ENCODE measurements around the gene SLX4IP. TPM values are rescaled to one million over a fixed set of nuclear protein-coding genes. Genes with fewer than 3 reads are reported as not detected.
"Not testable (repeated sequence)": the region's sequence is repeated elsewhere in the genome, so short reads cannot be mapped to it uniquely, and the experiment has no call there.

SLX4IP gene
- total RNA-seq, 1 experiment from 2014 or later = 7.4 TPM

DNA sequence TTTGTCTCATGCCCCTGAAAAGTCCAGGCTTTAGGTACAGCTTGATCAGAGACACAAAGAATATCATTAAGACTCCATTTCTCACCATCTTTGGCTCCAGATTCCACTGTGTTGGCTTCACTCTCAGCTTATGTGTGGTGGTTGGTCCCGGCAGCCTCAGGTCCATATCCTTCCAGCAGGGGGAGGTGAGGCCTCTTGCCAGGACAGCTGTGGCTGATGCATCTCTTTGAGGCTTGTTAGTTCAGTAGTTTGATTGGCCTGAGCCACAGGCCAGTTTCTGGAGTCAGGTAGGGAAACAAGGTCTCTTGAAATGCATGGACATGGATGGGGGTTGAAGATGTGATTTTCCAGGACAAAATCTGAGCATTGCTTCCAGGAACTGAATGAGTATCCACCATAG, 176.3 kb downstream of the SLX4IP start:
- POLR2A ChIA-PET = interaction anchor here (0.6 kb wide), 1 partner anchor 63 kb away, joined by 7 read pairs; the partner anchor contains the start of gene JAG1
- Mint-ChIP-seq H3K27ac (no peak overlapping the region), H3K27me3 (ENCODE audit: low read depth) (no peaks in the 10 kb centered on the region; the same call in 1 of the 2 replicates)

DNA sequence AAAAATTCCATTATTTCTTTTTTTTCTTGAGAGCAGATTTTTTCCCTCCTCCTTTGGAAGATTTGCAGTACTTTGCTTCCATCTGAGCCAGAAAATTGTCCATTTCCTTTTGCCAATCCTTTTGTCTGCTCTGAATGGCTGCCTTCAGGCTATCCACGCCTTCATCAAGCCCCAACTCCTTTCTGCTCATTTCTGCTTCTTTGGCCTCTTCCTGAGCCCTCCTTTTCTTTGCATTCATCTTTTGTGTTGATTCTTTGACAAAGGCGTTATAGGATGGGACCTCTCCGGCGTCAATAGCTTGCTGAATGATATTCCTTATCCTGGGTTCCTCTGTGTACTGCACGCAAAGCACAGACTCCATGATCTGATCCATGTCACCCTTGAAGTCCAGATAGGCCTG, 178.3 kb downstream of the SLX4IP start:
- H3K27me3 Mint-ChIP-seq (ENCODE audit: low read depth); ATAC-seq; H3K36me3 Mint-ChIP-seq; POLR2A ChIA-PET; H3K4me3 Mint-ChIP-seq; DNase-seq (ENCODE audit: low spot score); H3K9me3 Mint-ChIP-seq; CTCF ChIA-PET; H3K27ac Mint-ChIP-seq: not testable (repeated sequence)
- peaks cover 24% of the 10 kb centered on the region for H3K4me1 Mint-ChIP-seq

More for the DNA sequence above, 176.3 kb downstream of the SLX4IP start:
- H3K9me3 Mint-ChIP-seq = no peaks in the 10 kb centered on the region
- H3K4me3 Mint-ChIP-seq = no peak overlapping the region
- TF ChIP-seq RORB (CRISPR knock-in tag; IDR thresholded peaks at IDR 0.05) = no peak
- TF ChIP-seq, protein P1, sequence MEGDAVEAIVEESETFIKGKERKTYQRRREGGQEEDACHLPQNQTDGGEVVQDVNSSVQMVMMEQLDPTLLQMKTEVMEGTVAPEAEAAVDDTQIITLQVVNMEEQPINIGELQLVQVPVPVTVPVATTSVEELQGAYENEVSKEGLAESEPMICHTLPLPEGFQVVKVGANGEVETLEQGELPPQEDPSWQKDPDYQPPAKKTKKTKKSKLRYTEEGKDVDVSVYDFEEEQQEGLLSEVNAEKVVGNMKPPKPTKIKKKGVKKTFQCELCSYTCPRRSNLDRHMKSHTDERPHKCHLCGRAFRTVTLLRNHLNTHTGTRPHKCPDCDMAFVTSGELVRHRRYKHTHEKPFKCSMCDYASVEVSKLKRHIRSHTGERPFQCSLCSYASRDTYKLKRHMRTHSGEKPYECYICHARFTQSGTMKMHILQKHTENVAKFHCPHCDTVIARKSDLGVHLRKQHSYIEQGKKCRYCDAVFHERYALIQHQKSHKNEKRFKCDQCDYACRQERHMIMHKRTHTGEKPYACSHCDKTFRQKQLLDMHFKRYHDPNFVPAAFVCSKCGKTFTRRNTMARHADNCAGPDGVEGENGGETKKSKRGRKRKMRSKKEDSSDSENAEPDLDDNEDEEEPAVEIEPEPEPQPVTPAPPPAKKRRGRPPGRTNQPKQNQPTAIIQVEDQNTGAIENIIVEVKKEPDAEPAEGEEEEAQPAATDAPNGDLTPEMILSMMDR (IDR thresholded peaks at IDR 0.05) = peak; percentile 39
- H3K36me3 Mint-ChIP-seq = peaks cover 2% of the 10 kb centered on the region; the same call in 1 of the 2 replicates
- peak; percentile 99 for ATAC-seq
- peak; percentile 78 for DNase-seq (ENCODE audit: low spot score)
- CTCF ChIA-PET = interaction anchor here (0.6 to 1.4 kb wide), 11 partner anchors 11 to 660 kb away, joined by 3 to 7 read pairs (median 4); no protein-coding TSS in a partner anchor
- H3K4me1 Mint-ChIP-seq = peaks cover 11% of the 10 kb centered on the region

DNA sequence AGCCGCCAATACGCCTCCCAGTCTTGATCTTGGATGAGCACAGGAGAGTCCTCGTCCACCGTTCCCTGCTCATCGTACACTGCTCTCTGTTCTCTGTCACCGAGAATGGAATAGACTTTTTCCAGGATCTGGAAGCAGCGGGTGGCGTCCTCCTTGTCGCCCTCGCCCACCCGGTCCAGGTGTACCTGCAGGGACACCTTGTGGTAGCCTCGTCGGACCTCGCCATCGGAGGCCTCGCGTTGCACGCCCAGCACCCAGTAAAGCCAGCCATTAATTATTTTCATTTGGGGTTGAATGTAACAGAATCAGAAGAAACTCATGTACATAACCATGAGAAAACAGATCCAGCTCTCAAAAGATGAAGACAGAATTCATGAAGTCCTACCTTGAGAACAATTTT, 178.8 kb downstream of the SLX4IP start:
- H3K9me3 Mint-ChIP-seq = no peaks in the 10 kb centered on the region
- peaks cover 7% of the 10 kb centered on the region for H3K27me3 Mint-ChIP-seq (ENCODE audit: low read depth)
- ATAC-seq (no peak), DNase-seq (ENCODE audit: low spot score) (no peak)
- ChIA-PET CTCF (no interaction called here), POLR2A (no interaction called here)
- peaks cover 2% of the 10 kb centered on the region; the same call in 1 of the 2 replicates for H3K36me3 Mint-ChIP-seq
- H3K4me1 Mint-ChIP-seq = peaks cover 27% of the 10 kb centered on the region
- no peak overlapping the region for H3K27ac Mint-ChIP-seq
- no peak overlapping the region for H3K4me3 Mint-ChIP-seq
- TF ChIP-seq, protein P2, sequence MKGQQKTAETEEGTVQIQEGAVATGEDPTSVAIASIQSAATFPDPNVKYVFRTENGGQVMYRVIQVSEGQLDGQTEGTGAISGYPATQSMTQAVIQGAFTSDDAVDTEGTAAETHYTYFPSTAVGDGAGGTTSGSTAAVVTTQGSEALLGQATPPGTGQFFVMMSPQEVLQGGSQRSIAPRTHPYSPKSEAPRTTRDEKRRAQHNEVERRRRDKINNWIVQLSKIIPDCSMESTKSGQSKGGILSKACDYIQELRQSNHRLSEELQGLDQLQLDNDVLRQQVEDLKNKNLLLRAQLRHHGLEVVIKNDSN (CRISPR knock-in tag; IDR thresholded peaks at IDR 0.05) = no peak
- TF ChIP-seq HMGA2 (CRISPR knock-in tag; IDR thresholded peaks at IDR 0.05) (no peak), ZNF121 (CRISPR knock-in tag; IDR thresholded peaks at IDR 0.05) (no peak), FOXP1 (CRISPR knock-in tag; IDR thresholded peaks at IDR 0.05; ENCODE audit: borderline replicate concordance) (no peak), FOXJ3 (CRISPR knock-in tag; IDR thresholded peaks at IDR 0.05; ENCODE audit: borderline replicate concordance) (no peak), NR3C1 (CRISPR knock-in tag; conservative IDR thresholded peaks at IDR 0.05; ENCODE audit: low read depth) (no peak), TEAD4 (CRISPR knock-in tag; IDR thresholded peaks at IDR 0.05) (no peak), ETV6 (CRISPR knock-in tag; IDR thresholded peaks at IDR 0.05) (no peak), SMAD4 (CRISPR knock-in tag; IDR thresholded peaks at IDR 0.05) (no peak), ZNF263 (CRISPR knock-in tag; IDR thresholded peaks at IDR 0.05; ENCODE audit: low read depth) (no peak), ZNF138 (CRISPR knock-in tag; conservative IDR thresholded peaks at IDR 0.05) (no peak)
- TF ChIP-seq, protein P3, sequence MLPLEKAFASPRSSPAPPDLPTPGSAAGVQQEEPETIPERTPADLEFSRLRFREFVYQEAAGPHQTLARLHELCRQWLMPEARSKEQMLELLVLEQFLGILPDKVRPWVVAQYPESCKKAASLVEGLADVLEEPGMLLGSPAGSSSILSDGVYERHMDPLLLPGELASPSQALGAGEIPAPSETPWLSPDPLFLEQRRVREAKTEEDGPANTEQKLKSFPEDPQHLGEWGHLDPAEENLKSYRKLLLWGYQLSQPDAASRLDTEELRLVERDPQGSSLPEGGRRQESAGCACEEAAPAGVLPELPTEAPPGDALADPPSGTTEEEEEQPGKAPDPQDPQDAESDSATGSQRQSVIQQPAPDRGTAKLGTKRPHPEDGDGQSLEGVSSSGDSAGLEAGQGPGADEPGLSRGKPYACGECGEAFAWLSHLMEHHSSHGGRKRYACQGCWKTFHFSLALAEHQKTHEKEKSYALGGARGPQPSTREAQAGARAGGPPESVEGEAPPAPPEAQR (CRISPR knock-in tag; IDR thresholded peaks at IDR 0.05) = no peak
- TF ChIP-seq, protein P4, sequence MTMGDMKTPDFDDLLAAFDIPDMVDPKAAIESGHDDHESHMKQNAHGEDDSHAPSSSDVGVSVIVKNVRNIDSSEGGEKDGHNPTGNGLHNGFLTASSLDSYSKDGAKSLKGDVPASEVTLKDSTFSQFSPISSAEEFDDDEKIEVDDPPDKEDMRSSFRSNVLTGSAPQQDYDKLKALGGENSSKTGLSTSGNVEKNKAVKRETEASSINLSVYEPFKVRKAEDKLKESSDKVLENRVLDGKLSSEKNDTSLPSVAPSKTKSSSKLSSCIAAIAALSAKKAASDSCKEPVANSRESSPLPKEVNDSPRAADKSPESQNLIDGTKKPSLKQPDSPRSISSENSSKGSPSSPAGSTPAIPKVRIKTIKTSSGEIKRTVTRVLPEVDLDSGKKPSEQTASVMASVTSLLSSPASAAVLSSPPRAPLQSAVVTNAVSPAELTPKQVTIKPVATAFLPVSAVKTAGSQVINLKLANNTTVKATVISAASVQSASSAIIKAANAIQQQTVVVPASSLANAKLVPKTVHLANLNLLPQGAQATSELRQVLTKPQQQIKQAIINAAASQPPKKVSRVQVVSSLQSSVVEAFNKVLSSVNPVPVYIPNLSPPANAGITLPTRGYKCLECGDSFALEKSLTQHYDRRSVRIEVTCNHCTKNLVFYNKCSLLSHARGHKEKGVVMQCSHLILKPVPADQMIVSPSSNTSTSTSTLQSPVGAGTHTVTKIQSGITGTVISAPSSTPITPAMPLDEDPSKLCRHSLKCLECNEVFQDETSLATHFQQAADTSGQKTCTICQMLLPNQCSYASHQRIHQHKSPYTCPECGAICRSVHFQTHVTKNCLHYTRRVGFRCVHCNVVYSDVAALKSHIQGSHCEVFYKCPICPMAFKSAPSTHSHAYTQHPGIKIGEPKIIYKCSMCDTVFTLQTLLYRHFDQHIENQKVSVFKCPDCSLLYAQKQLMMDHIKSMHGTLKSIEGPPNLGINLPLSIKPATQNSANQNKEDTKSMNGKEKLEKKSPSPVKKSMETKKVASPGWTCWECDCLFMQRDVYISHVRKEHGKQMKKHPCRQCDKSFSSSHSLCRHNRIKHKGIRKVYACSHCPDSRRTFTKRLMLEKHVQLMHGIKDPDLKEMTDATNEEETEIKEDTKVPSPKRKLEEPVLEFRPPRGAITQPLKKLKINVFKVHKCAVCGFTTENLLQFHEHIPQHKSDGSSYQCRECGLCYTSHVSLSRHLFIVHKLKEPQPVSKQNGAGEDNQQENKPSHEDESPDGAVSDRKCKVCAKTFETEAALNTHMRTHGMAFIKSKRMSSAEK (CRISPR knock-in tag; IDR thresholded peaks at IDR 0.05; ENCODE audit: borderline replicate concordance) = no peak
- TF ChIP-seq, protein P5, sequence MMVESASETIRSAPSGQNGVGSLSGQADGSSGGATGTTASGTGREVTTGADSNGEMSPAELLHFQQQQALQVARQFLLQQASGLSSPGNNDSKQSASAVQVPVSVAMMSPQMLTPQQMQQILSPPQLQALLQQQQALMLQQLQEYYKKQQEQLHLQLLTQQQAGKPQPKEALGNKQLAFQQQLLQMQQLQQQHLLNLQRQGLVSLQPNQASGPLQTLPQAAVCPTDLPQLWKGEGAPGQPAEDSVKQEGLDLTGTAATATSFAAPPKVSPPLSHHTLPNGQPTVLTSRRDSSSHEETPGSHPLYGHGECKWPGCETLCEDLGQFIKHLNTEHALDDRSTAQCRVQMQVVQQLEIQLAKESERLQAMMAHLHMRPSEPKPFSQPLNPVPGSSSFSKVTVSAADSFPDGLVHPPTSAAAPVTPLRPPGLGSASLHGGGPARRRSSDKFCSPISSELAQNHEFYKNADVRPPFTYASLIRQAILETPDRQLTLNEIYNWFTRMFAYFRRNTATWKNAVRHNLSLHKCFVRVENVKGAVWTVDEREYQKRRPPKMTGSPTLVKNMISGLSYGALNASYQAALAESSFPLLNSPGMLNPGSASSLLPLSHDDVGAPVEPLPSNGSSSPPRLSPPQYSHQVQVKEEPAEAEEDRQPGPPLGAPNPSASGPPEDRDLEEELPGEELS (CRISPR knock-in tag; IDR thresholded peaks at IDR 0.05) = no peak
- TF ChIP-seq, protein P6, sequence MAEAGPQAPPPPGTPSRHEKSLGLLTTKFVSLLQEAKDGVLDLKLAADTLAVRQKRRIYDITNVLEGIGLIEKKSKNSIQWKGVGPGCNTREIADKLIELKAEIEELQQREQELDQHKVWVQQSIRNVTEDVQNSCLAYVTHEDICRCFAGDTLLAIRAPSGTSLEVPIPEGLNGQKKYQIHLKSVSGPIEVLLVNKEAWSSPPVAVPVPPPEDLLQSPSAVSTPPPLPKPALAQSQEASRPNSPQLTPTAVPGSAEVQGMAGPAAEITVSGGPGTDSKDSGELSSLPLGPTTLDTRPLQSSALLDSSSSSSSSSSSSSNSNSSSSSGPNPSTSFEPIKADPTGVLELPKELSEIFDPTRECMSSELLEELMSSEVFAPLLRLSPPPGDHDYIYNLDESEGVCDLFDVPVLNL (CRISPR knock-in tag; IDR thresholded peaks at IDR 0.05; ENCODE audit: borderline replicate concordance, low read depth) = no peak
- TF ChIP-seq, protein P1 (IDR thresholded peaks at IDR 0.05) = no peak

All from WTC11 (cell line).